Superior temporal gyrus (tissue), 1 donor: ENCODE results near the gene DIRAS1.

ENCODE experiments used
- DNase-seq: peaks from one replicate; pipeline ENCODE4 v3.0.0-alpha.2; 2016; ENCODE audit errors: extremely low spot score

The DIRAS1 gene

GRCh38 chr19:2720777-2721569, at the start of gene DIRAS1:
Gene DIRAS1, minus strand, starts transcription at chr19:2721372. Its CDS starts 3,566 bp downstream, at chr19:2717806.
- no peak for DNase-seq

- no peak for DNase-seq
These were observed 49.2 kb upstream of the DIRAS1 start for GRCh38 chr19:2770055-2771013.

- DNase-seq: no peak
These were observed 48.0 kb upstream of the DIRAS1 start for GRCh38 chr19:2769218-2769617.

- DNase-seq: no peak
These were observed 47.4 kb upstream of the DIRAS1 start for GRCh38 chr19:2768365-2769132.

- no peak for DNase-seq
These were observed 46.5 kb upstream of the DIRAS1 start for GRCh38 chr19:2767688-2768087.

GRCh38 chr19:2766594-2767372, 45.6 kb upstream of the DIRAS1 start:
- no peak for DNase-seq

- no peak for DNase-seq
These were observed 44.2 kb upstream of the DIRAS1 start for GRCh38 chr19:2765376-2765775.

GRCh38 chr19:2764945-2765344, 43.8 kb upstream of the DIRAS1 start:
- no peak for DNase-seq

GRCh38 chr19:2763687-2764086, 42.5 kb upstream of the DIRAS1 start:
- DNase-seq: no peak

- DNase-seq: no peak
These were observed 41.8 kb upstream of the DIRAS1 start for GRCh38 chr19:2762783-2763496.

GRCh38 chr19:2761876-2762782, 41.0 kb upstream of the DIRAS1 start:
- no peak for DNase-seq

- no peak for DNase-seq
These were observed 40.1 kb upstream of the DIRAS1 start for GRCh38 chr19:2761309-2761677.

- no peak for DNase-seq
These were observed 38.8 kb upstream of the DIRAS1 start for GRCh38 chr19:2759965-2760364.

GRCh38 chr19:2759362-2759761, 38.2 kb upstream of the DIRAS1 start:
- no peak for DNase-seq

- DNase-seq: no peak
These were observed 37.6 kb upstream of the DIRAS1 start for GRCh38 chr19:2758601-2759313.

- no peak for DNase-seq
These were observed 36.0 kb upstream of the DIRAS1 start for GRCh38 chr19:2756921-2757881.

- no peak for DNase-seq
These were observed 35.3 kb upstream of the DIRAS1 start for GRCh38 chr19:2756477-2756876.

GRCh38 chr19:2755811-2756210, 34.6 kb upstream of the DIRAS1 start:
- no peak for DNase-seq
